Cardiac fibroblast (primary cell): ENCODE measurements around the gene KCNMA1.

Experiments used
- DNase-seq, 2 donors: peaks; one replicate each; pipeline versions ENCODE4 v3.0.0 to v3.0.0-alpha.2; 2010; ENCODE audit warnings: low read depth in 2 of 2
- H3K4me3 ChIP-seq, 2 donors: replicated peaks in 1 of 2; 1 replicate in 1 of 2; 2 replicates in 1 of 2; pipeline ENCODE4 v1.5.1; 2011; ENCODE audit warnings: low read depth in 2 of 2, low read length in 2 of 2, mild to moderate bottlenecking in 2 of 2, moderate library complexity in 1 of 2
- TF ChIP-seq, protein P1 (sequence below): IDR thresholded peaks from one replicate; pipeline ENCODE4 v1.5.1; 2011; ENCODE audit warnings: low read depth, mild to moderate bottlenecking, low read length, inconsistent platforms

The KCNMA1 gene

GRCh38 chr10:77550378-77550777 is 87.2 kb downstream of the KCNMA1 start:
- TF ChIP-seq, protein P1, sequence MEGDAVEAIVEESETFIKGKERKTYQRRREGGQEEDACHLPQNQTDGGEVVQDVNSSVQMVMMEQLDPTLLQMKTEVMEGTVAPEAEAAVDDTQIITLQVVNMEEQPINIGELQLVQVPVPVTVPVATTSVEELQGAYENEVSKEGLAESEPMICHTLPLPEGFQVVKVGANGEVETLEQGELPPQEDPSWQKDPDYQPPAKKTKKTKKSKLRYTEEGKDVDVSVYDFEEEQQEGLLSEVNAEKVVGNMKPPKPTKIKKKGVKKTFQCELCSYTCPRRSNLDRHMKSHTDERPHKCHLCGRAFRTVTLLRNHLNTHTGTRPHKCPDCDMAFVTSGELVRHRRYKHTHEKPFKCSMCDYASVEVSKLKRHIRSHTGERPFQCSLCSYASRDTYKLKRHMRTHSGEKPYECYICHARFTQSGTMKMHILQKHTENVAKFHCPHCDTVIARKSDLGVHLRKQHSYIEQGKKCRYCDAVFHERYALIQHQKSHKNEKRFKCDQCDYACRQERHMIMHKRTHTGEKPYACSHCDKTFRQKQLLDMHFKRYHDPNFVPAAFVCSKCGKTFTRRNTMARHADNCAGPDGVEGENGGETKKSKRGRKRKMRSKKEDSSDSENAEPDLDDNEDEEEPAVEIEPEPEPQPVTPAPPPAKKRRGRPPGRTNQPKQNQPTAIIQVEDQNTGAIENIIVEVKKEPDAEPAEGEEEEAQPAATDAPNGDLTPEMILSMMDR: no peak
- DNase-seq: peak in 1 of 2 donors; percentile 50
- no peak overlapping the region for H3K4me3 ChIP-seq

GRCh38 chr10:77548671-77549070 is 88.9 kb downstream of the KCNMA1 start:
- no peak for DNase-seq
- H3K4me3 ChIP-seq: no peak overlapping the region
- TF ChIP-seq, protein P1: no peak

DNA sequence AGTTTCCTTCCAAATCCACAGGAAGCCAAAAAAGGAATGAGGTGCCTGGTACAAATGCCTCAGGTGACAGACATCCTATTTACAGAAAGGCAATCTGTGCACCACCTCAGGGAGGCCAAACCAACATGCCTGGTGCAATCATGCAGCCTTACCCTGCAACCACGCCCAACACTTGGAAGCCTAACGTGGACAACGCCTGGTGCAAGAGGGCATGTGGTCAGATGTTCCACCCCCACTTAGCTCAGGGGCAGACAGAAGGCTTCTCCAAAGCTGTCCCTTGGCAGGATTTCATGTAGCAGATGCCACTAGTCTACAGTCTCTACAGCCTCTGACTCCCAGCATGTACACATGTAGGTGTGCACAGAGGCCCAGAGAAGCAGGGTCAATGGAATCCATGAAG is 89.5 kb downstream of the KCNMA1 start:
- DNase-seq: no peak

GRCh38 chr10:77547307-77548050 is 90.1 kb downstream of the KCNMA1 start:
- H3K4me3 ChIP-seq: no peak overlapping the region
- TF ChIP-seq, protein P1: no peak
- no peak for DNase-seq

More for the DNA sequence above, 89.5 kb downstream of the KCNMA1 start:
- TF ChIP-seq, protein P1: no peak
- no peak overlapping the region for H3K4me3 ChIP-seq

DNA sequence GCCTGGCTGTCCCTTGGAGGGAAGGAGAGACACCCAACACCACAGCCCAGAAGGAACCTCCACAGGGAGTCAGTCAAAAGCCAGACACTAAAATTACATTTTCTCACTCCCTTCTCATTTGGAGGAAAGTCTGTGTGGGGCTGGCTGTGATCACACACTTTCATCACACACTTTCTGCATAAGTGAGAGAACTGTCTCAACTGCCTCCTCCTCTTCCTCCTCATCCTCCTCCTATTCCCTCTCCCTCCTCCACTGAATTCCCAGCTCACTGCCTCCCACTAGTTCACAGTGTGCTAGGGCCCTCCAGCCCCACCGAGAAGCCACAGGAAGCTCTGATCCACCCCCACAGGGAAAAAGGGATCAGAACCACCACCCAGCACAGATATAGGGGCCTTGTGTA is 91.6 kb downstream of the KCNMA1 start:
- no peak for DNase-seq
- no peak overlapping the region for H3K4me3 ChIP-seq
- TF ChIP-seq, protein P1: no peak

GRCh38 chr10:77545585-77545984 is 92.0 kb downstream of the KCNMA1 start:
- no peak overlapping the region for H3K4me3 ChIP-seq
- TF ChIP-seq, protein P1: no peak
- DNase-seq: no peak

GRCh38 chr10:77544617-77545016 is 93.0 kb downstream of the KCNMA1 start:
- DNase-seq: no peak
- TF ChIP-seq, protein P1: no peak
- no peak overlapping the region for H3K4me3 ChIP-seq
